MCF 10A (cell line): Measurements from ENCODE around the gene GRID1. TPM values are rescaled to one million over a fixed set of nuclear protein-coding genes. Genes with fewer than 3 reads are reported as not detected.

ENCODE experiments used
- BruUV-seq: library from RNA; stranded (reverse); fragments of 400-500 nt; replicated peaks from 2 replicates; lab custom pipeline; 2021; lab: Mats Ljungman, UMichigan
- CTCF ChIA-PET: fragments of 300-600 bp; sonication (Branson Sonifier 250); formaldehyde crosslinking; extraction: SDS; loops from one replicate; lab custom pipeline; 2021; ENCODE audit warnings: antibody characterized with exemption, inconsistent platforms; lab: Yijun Ruan, JAX
- POLR2A ChIA-PET: fragments of 300-600, 350-650 bp; sonication (Branson Sonifier 250); formaldehyde crosslinking; extraction: SDS; loops from one replicate; lab custom pipeline; 2020; ENCODE audit warnings: antibody characterized with exemption, inconsistent platforms; lab: Yijun Ruan, JAX
- DNase-seq: peaks from one replicate; pipeline ENCODE4 v3.0.0-alpha.2; 2018; ENCODE audit not compliant: unreplicated experiment
- H3K27ac Mint-ChIP-seq: one replicate; pipeline ENCODE4 v1.8.0; 2022; ENCODE audit warnings: mild to moderate bottlenecking, low read depth, mixed read lengths; ENCODE audit not compliant: unreplicated experiment
- H3K27me3 Mint-ChIP-seq: one replicate; pipeline ENCODE4 v1.8.0; 2022; ENCODE audit warnings: mixed read lengths; ENCODE audit not compliant: insufficient read depth, unreplicated experiment
- H3K36me3 Mint-ChIP-seq: one replicate; pipeline ENCODE4 v1.8.0; 2022; ENCODE audit warnings: mild to moderate bottlenecking, moderate library complexity, mixed read lengths; ENCODE audit not compliant: insufficient read depth, unreplicated experiment
- H3K4me1 Mint-ChIP-seq: one replicate; pipeline ENCODE4 v1.8.0; 2022; ENCODE audit warnings: mixed read lengths; ENCODE audit not compliant: insufficient read depth, unreplicated experiment
- H3K4me3 Mint-ChIP-seq: one replicate; pipeline ENCODE4 v1.8.0; 2022; ENCODE audit warnings: mild to moderate bottlenecking, moderate library complexity, mixed read lengths; ENCODE audit not compliant: unreplicated experiment
- H3K9me3 Mint-ChIP-seq: one replicate; pipeline ENCODE4 v1.8.0; 2022; ENCODE audit warnings: mixed read lengths; ENCODE audit not compliant: unreplicated experiment
- intact Hi-C: fragments of 100-400 bp; cut with micrococcal nuclease; formaldehyde crosslinking; loops from 2 replicates; pipeline ENCODE4 v1.14.1; 2022
- total RNA-seq: library from RNA; stranded (reverse); gene quantifications from 2 replicates; pipeline ENCODE4 v1.2.3, GENCODE V29; 2022
- TF ChIP-seq, protein P1 (sequence below): fragments of 200-600 bp; IDR thresholded peaks from one replicate; pipeline ENCODE4 v1.8.0; 2022; ENCODE audit warnings: antibody characterized with exemption, mild to moderate bottlenecking; ENCODE audit not compliant: unreplicated experiment

Gene GRID1
- total RNA-seq, 1 experiment from 2014 or later = not detected

DNA sequence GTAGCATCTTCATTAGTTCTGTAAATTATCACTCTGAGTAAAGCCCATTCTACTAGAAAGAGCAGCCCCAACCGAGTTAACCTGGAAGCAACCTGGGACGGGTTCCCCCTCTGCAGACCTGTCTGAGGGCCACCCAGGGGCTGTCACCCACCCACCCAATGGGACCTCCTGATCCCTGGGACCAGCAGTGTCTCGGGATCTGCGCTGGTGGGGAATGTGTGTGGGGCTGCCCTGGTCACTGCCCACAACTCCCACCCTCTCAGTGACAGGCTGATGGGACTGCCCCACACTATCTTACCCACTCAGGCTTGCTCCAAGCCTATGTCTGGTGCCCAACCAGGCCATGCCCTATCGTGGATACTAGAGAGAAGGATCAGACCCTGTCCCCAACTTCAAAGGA, 215.0 kb downstream of the GRID1 start:
- POLR2A ChIA-PET = no interaction called here
- CTCF ChIA-PET = no interaction called here
- intact Hi-C loops = no loop called here
- Mint-ChIP-seq H3K27me3 (no peaks in the 10 kb centered on the region), H3K4me1 (no peaks in the 10 kb centered on the region), H3K4me3 (no peak overlapping the region), H3K9me3 (peaks cover 24% of the 10 kb centered on the region), H3K27ac (no peak overlapping the region), H3K36me3 (peaks cover 2% of the 10 kb centered on the region)
- TF ChIP-seq, protein P1, sequence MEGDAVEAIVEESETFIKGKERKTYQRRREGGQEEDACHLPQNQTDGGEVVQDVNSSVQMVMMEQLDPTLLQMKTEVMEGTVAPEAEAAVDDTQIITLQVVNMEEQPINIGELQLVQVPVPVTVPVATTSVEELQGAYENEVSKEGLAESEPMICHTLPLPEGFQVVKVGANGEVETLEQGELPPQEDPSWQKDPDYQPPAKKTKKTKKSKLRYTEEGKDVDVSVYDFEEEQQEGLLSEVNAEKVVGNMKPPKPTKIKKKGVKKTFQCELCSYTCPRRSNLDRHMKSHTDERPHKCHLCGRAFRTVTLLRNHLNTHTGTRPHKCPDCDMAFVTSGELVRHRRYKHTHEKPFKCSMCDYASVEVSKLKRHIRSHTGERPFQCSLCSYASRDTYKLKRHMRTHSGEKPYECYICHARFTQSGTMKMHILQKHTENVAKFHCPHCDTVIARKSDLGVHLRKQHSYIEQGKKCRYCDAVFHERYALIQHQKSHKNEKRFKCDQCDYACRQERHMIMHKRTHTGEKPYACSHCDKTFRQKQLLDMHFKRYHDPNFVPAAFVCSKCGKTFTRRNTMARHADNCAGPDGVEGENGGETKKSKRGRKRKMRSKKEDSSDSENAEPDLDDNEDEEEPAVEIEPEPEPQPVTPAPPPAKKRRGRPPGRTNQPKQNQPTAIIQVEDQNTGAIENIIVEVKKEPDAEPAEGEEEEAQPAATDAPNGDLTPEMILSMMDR = no peak
- DNase-seq = no peak
- BruUV-seq = no TSS peak

DNA sequence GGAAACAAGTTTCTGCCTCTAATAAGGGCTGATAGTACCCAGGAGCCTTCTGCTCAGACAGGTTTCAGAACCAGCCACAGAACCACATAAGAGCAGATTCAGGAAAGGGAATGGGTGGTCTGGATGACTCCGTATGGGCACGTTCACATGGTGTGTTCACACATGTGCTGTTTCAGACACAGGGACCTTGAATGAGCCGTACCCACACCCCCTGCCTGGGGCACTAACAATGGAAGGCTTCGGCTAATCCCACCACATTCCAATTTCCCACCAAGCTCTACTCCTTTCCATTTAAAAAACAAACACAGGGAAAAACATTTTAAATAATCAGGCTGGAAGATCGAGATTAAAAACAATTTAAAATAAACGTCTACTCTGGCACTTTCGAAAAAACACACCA, 217.3 kb downstream of the GRID1 start:
- intact Hi-C loops = no loop called here
- H3K36me3 Mint-ChIP-seq = peaks cover 6% of the 10 kb centered on the region
- TF ChIP-seq, protein P1 = no peak

DNA sequence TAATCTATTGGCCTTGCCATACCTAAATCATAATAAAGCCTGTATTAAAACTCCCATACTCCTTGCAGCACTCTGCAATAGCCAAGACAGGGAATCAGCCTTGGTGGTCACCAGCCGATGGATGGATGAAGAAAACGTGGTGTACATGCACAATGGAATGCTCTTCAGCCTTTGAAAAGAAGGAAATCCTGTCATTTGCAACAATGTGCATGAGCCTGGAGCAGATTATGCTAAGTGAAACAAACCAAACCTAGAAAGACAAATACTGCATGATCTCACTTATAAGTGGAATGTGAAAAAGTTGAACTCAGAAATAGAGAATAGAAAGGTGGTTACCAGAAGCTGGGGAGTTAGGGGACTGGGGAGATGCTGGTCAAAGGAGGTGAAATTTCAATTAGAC, 218.5 kb downstream of the GRID1 start:
- H3K4me3 Mint-ChIP-seq = no peak overlapping the region
- intact Hi-C loops = no loop called here
- no peaks in the 10 kb centered on the region for H3K4me1 Mint-ChIP-seq
- H3K9me3 Mint-ChIP-seq = peaks cover 33% of the 10 kb centered on the region
- H3K27me3 Mint-ChIP-seq = no peaks in the 10 kb centered on the region
- H3K36me3 Mint-ChIP-seq = peaks cover 6% of the 10 kb centered on the region
- ChIA-PET POLR2A (no interaction called here), CTCF (interaction anchor here (1.3 kb wide), 1 partner anchor 244 kb away, joined by 3 read pairs; no protein-coding TSS in a partner anchor)
- TF ChIP-seq, protein P1 = no peak
- DNase-seq = no peak
- no TSS peak for BruUV-seq
- H3K27ac Mint-ChIP-seq = no peak overlapping the region

More for the DNA sequence above, 217.3 kb downstream of the GRID1 start:
- Mint-ChIP-seq H3K27me3 (no peaks in the 10 kb centered on the region), H3K4me3 (no peak overlapping the region), H3K27ac (no peak overlapping the region), H3K4me1 (no peaks in the 10 kb centered on the region), H3K9me3 (peaks cover 33% of the 10 kb centered on the region)
- POLR2A ChIA-PET = no interaction called here
- no peak for DNase-seq
- CTCF ChIA-PET = interaction anchor here (0.6 kb wide), 2 partner anchors 24 to 1362 kb away, joined by 3 read pairs; no protein-coding TSS in a partner anchor
- no TSS peak for BruUV-seq

DNA sequence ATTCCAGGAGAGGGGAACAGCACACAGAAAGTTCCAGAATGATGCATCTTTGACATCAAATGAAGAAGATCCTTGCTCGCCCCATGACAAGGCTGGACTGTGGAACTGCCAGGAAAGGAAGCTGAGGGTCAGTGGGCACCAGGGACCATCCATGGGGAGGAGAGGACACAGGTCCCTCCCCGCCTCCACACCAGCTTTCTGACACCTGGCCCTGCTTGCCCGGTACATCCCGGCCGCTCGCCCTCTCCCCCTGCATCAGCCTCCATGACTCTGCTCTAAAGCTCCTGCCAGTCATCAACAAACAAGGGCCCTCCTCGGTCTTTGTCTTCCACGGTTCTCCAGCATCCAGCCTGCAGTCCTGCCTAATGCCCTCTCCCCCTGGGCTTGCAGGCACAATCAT, 222.3 kb downstream of the GRID1 start:
- no peaks in the 10 kb centered on the region for H3K27me3 Mint-ChIP-seq
- H3K4me3 Mint-ChIP-seq = no peak overlapping the region
- intact Hi-C loops = no loop called here
- peaks cover 38% of the 10 kb centered on the region for H3K9me3 Mint-ChIP-seq
- BruUV-seq = no TSS peak
- TF ChIP-seq, protein P1 = no peak
- H3K4me1 Mint-ChIP-seq = no peaks in the 10 kb centered on the region
- H3K36me3 Mint-ChIP-seq = peaks cover 6% of the 10 kb centered on the region
- CTCF ChIA-PET = interaction anchor here (0.7 kb wide), 1 partner anchor 12 kb away, joined by 3 read pairs; no protein-coding TSS in a partner anchor
- DNase-seq = no peak
- H3K27ac Mint-ChIP-seq = no peak overlapping the region
- POLR2A ChIA-PET = no interaction called here
